Islet of Langerhans (tissue), 1 donor: ENCODE measurements around the gene ZDHHC3.

Experiments used
- FAIRE-seq: peaks from one replicate; lab custom pipeline; 2011; peaks lifted over from hg19 to GRCh38; lab: Jason Lieb, UNC

ZDHHC3 gene

GRCh38 chr3:44926921-44927320 is 49.1 kb downstream of the ZDHHC3 start:
- no peak for FAIRE-seq

GRCh38 chr3:44926172-44926571 is 49.8 kb downstream of the ZDHHC3 start:
- no peak for FAIRE-seq

GRCh38 chr3:44924457-44925084 is 51.4 kb downstream of the ZDHHC3 start:
- no peak for FAIRE-seq

GRCh38 chr3:44923632-44924456 is 52.1 kb downstream of the ZDHHC3 start:
- no peak for FAIRE-seq

- FAIRE-seq, result no peak
These were observed 55.9 kb downstream of the ZDHHC3 start for GRCh38 chr3:44920081-44920480.

- FAIRE-seq, result no peak
These were observed 57.4 kb downstream of the ZDHHC3 start for GRCh38 chr3:44918581-44918980.

- FAIRE-seq, result no peak
These were observed 57.9 kb downstream of the ZDHHC3 start for GRCh38 chr3:44918087-44918486.

GRCh38 chr3:44915702-44916438 is 60.1 kb downstream of the ZDHHC3 start:
- FAIRE-seq, result no peak

- no peak for FAIRE-seq
These were observed 61.0 kb downstream of the ZDHHC3 start for GRCh38 chr3:44914936-44915335.

GRCh38 chr3:44913868-44914468 is 62.0 kb downstream of the ZDHHC3 start:
- FAIRE-seq, result no peak

- no peak for FAIRE-seq
These were observed 65.3 kb downstream of the ZDHHC3 start for GRCh38 chr3:44910693-44911092.

GRCh38 chr3:44909063-44909462 is 66.9 kb downstream of the ZDHHC3 start:
- FAIRE-seq, result no peak

GRCh38 chr3:44907612-44908011 is 68.4 kb downstream of the ZDHHC3 start:
- no peak for FAIRE-seq

- FAIRE-seq, result no peak
These were observed 69.0 kb downstream of the ZDHHC3 start for GRCh38 chr3:44906997-44907396.

- no peak for FAIRE-seq
These were observed 70.4 kb downstream of the ZDHHC3 start for GRCh38 chr3:44905446-44906157.

GRCh38 chr3:44903751-44904150 is 72.2 kb downstream of the ZDHHC3 start:
- FAIRE-seq, result no peak

GRCh38 chr3:44903314-44903713 is 72.7 kb downstream of the ZDHHC3 start:
- FAIRE-seq, result no peak

GRCh38 chr3:44902628-44903027 is 73.3 kb downstream of the ZDHHC3 start:
- no peak for FAIRE-seq

GRCh38 chr3:44899683-44900367 is 76.1 kb downstream of the ZDHHC3 start:
- FAIRE-seq, result no peak

GRCh38 chr3:44896440-44896839 is 79.5 kb downstream of the ZDHHC3 start:
- no peak for FAIRE-seq

- no peak for FAIRE-seq
These were observed 81.5 kb downstream of the ZDHHC3 start for GRCh38 chr3:44894485-44894884.

GRCh38 chr3:44893097-44893496 is 82.9 kb downstream of the ZDHHC3 start:
- no peak for FAIRE-seq
